ENCODE measurements around the gene DNAJB11. TPM values are rescaled to one million over a fixed set of nuclear protein-coding genes. Genes with fewer than 3 reads are reported as not detected.

The DNAJB11 gene
- polyA plus RNA-seq, 3 donors = 23.6 to 44.9 (median 40.7) TPM

DNA sequence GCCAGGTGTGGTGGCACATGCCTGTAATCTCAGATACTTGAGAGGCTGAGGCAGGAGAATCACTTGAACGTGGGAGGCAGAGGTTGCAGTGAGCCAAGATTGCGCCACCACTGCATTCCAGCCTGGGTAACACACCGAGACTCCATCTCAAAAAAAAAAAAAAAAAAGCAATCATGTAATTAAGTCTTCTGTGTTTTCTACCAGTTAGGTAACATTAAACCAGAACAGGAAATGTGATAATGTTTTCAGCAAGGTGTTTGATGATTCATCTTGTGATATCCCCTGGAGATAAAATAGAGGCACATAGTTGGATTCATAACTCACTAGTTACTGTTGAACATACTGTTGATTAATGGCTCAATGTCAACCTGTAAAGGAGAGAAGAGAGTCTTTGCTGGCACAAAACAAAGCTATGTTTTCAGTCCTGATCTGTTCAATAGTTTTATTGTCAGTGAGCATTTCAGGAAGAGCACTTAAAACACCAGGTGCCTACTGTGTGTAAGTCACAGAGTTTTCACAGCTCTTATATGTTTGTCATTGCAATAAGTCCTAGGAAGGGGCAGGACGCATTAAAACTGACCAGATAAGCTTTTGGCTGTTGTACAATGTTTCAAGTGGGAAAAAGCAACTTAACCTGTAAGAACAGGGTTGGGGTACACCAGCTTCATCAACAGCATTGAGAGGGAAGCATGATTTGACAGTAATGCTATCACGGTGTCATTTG is 19.5 kb downstream of the DNAJB11 start:
- 50 to 66% (median 57%) methylated on average over 5 of the region's 5 CpGs for WGBS, 3 donors
- no peak overlapping the region for H3K27ac ChIP-seq (ENCODE audit: low read depth, low read length)

DNA sequence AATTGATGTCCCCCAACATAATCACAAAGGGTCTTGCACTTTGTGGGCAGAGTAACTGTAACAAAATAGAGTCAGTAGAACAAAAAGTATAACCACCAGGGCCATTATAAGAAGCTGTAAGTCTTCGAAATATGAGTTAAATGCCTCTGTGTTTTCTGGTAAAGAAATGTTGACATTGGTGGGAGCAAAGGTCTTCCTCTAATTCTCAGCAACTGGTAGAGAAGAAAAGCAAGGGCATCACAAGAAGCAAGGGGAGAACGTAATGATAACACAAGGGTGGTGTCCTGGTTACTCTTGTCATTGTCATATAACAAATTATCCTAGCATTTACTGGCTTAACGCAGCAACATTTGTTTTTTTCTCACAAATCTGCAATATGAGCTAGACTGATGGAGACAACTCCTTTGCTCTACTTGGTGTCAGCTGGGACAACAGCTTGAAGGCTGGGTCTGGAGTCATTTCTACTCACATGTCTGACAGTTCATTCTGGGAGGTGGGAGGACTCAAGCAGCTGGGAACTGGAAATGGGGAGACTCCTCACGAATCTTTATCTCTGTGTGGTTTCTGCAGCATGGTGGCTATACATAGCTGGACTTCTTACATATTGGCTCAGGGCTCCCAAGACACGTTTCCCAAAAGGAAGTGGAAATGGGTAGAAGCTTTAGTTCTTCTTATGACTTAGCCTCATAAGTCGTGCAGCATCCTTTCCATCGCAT is 20.2 kb downstream of the DNAJB11 start:
- no peak overlapping the region for H3K27ac ChIP-seq (ENCODE audit: low read depth, low read length)
- WGBS, 3 donors = 72 to 84% (median 75%) methylated on average over 7 of the region's 7 CpGs

DNA sequence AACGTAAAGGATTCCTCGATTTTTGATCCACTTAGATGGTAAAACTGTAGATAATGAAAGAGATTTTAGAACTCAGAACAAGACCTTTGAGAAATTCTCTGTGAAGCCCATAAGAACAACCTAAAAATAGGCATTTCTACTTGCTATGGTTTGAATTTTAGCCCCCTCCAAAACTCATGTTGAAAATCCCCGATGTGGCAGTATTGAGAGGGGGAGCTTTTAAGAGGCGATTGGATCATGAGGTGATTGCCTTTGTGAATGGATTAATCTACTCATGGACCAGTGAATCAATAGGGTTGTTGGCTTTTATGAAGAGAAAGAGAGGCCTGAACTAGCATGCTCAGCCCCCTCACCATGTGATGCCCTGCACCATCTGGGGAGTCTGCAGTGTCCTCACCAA is 22.2 kb downstream of the DNAJB11 start:
- H3K27ac ChIP-seq (ENCODE audit: low read depth, low read length) = no peak overlapping the region
- 92 to 94% (median 93%) methylated on average over 4 of the region's 4 CpGs for WGBS, 3 donors

DNA sequence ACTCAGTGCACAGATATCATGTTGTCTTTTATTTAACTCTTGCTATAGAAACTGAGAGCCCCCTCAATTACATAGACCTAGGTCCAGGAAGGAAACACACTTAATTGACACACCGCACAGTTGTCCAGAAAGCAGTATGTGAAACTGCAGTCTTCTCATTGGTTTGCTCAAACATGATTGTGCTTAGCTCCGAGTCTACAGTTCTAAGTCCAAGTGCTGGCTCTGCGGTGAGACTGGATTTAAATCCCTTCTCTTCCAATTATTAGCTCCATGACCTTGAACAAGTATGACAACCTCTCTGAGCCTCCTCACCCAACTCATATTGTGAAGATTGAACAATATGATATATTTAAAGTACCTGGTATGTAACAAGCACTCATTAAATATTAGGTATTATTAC is 23.3 kb downstream of the DNAJB11 start:
- no peak overlapping the region for H3K27ac ChIP-seq (ENCODE audit: low read depth, low read length)
- 52 to 93% (median 88%) methylated on average over 3 of the region's 3 CpGs for WGBS, 3 donors

DNA sequence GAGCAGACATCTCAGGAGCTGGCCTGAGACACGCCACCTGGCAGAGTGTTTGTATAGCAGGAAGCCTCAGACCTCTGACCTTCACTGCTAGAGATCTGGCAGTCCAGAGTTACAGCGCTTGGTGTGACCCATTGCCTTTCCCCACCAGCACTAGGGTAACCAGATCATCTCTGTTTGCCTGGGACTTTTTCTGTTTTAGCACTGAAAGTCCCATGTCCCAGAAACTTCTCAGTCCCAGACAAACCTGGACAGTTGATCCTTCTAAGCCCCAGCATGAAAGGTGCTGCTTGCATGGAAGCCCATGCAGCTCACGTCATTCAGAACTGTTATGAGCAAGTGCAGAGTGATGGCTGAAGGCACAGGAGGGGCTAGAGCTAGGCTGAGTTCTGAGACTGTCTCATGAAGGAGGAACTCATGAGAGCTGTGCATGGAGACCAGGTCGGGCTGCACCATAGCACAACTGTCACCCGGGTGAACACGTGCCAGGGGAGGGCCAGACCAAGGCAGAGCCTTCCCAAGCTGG is 24.1 kb downstream of the DNAJB11 start:
- H3K27ac ChIP-seq (ENCODE audit: low read depth, low read length) = no peak overlapping the region
- 62 to 73% (median 72%) methylated on average over 6 of the region's 6 CpGs for WGBS, 3 donors

DNA sequence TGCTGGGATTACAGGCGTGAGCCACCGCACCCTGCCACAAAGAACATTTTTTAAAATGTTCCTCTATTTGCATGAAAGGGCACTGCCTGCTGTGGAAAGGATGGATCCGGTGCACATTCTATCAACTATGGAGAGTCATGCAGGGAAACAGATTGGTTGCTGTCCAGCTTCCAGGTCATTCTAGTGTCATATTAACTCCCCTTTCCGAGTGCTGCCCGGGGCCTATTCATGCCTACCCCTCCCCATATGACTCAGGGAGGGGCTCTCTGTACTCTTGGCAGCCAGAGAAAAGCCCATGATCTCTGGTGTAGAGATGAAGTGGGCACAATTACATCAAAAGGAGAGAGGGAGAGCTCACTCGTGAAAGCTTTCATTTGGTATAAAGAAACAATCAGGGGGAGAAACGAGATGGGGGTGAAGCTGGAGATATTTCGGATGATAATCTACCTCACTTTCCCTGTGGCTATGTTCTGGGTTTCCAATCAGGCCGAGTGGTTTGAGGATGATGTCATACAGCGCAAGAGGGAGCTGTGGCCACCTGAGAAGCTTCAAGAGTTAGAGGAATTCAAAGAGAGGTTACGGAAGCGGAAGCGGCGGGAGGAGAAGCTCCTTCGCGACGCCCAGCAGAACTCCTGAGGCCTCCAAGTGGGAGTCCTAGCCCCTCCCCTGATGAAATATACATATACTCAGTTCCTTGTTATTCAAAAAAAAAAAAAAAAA is 26.2 kb downstream of the DNAJB11 start:
- H3K27ac ChIP-seq (ENCODE audit: low read depth, low read length) = no peak overlapping the region
- WGBS, 3 donors = 61 to 78% (median 63%) methylated on average over 17 of the region's 17 CpGs

DNA sequence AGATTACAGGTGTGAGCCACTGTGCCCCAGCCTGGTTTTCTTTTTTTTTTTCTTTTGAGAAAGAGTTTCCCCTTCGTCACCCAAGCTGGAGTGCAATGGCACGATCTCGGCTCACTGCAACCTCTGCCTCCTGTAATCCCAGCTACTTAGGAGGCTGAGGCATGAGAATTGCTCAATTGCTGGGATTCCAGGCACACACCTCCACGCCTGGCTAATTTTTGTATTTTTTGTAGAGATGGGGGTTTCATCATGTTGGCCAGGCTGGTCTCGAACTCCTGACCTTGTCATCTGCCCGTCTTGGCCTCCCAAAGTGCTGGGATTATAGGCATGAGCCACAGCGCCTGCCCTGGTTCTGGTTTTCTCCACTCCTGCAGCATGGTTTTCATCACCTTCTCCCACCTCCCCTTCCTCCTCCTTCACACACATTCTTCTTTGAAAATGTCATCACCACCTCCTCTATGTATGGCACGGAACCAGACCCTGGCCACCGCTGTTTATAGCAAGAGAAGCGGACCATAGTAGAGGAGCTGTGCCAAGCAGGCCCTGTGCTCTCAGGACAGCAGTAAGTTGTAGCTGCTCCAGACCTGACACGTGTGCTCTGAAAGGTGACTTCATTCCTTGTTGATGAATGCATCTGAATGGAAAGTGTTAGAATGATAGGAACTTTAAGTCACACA is 27.7 kb downstream of the DNAJB11 start:
- 80 to 87% (median 81%) methylated on average over 11 of the region's 11 CpGs for WGBS, 3 donors
- H3K27ac ChIP-seq (ENCODE audit: low read depth, low read length) = no peak overlapping the region

DNA sequence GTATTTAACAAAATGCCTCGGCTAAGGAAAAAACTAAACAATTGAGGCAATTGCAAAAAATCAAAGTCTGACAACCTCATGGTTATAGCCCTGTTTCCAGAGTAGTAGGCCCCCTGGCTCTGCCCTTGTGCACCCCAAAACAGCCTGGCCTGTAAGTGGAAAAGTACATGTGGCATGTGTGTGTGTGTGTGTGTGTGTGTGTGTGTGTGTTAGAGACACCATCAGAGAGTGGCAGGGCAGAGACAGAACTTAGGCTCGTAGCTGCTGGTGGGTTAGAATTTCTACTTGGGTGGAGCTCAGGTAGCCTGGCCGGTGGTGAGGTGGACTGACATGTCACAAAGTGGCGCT is 28.2 kb downstream of the DNAJB11 start:
- 91 to 96% (median 91%) methylated on average over 4 of the region's 4 CpGs for WGBS, 3 donors
- H3K27ac ChIP-seq (ENCODE audit: low read depth, low read length) = no peak overlapping the region

DNA sequence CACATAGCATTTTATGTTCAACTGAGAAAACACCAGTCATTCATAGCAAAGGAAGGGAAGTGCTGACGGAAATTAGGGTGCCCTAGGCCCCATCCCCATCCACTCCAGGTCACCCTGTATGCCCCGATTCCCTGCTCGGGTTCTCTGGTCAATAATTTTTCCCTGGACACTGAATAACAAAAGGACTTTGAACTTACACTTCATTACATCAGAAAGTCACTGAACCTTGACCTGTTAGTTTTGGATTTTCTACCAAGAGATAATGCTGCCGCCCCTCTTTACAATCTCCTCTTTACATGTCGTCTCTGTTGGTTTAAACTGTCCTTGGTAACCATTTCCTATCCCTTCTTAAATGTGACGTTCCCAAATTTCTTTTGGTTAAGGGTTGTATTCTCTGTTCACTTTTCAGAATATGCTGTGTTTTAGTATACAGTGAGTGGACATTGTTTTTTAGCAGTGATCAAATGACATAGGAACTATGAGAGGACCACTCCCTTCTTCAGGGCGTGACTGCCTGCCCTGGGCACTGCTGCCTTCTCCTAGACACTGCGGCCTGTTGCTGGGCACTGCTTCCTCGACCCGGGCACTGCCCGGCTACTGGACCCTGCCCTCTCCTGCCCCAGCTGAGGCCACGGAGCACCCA is 28.7 kb downstream of the DNAJB11 start:
- no peak overlapping the region for H3K27ac ChIP-seq (ENCODE audit: low read depth, low read length)
- 66 to 80% (median 76%) methylated on average over 12 of the region's 12 CpGs for WGBS, 3 donors

DNA sequence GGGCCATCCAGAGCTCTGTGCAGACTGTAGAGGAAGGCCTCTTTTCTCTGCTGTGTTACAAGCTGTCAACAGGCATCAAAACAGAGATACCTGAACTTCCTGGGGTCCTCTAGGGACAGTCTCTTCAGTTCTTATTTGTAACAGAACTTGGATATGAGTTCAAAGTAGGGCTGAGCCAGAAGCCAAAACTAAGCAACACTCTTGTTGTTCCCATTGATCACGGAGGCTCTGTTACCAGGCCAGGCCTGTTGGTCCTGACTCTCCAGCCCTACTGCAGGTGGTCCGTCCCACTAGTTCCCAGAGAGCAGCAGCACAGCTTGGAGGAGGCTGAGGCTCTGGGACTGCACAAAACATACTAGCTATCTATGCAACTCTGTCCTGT is 29.3 kb downstream of the DNAJB11 start:
- WGBS, 3 donors = 88 to 97% (median 89%) methylated on average over 2 of the region's 2 CpGs
- H3K27ac ChIP-seq (ENCODE audit: low read depth, low read length) = no peak overlapping the region

DNA sequence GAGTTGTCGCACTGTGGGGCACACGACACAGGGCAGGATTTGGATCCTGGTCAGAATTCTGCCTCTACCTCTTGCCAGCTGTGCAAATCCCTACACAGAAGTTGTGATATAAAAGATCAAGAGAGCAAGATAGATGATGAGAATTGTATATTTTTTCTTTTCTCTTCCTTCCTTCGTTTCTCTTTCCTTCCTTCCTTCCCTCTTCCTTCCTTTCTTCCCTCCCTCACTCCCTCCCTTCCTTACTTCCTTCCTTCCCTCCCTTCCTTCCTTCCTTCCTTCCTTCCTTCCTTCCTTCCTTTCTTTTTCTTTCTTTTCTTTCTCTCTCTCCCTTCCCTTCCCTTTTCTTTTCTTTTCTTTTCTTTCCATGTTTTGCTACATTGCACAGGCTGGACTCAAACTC is 30.4 kb downstream of the DNAJB11 start:
- WGBS, 3 donors = 55 to 71% (median 66%) methylated on average over 3 of the region's 3 CpGs
- H3K27ac ChIP-seq (ENCODE audit: low read depth, low read length) = no peak overlapping the region

DNA sequence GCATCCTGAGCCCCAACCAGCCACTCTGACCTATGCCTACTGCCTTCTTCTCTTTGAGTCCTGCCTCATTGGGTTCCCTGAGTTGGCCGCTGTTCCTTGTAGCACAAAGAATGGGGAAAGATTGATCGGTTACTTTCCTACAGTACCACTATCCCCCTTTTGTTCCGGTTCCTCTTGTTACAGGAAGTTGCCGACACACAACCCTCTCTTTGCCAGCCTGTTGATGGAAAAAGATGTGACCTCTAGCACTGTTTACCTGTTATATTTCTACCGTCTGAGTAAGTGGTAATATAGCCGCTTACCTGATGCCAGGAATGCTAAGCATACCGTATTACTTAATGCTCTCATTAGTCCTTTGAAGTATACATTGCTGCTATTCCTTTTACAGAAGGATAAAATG is 32.6 kb downstream of the DNAJB11 start:
- WGBS, 3 donors = 71 to 84% (median 77%) methylated on average over 7 of the region's 7 CpGs
- no peak overlapping the region for H3K27ac ChIP-seq (ENCODE audit: low read depth, low read length)

DNA sequence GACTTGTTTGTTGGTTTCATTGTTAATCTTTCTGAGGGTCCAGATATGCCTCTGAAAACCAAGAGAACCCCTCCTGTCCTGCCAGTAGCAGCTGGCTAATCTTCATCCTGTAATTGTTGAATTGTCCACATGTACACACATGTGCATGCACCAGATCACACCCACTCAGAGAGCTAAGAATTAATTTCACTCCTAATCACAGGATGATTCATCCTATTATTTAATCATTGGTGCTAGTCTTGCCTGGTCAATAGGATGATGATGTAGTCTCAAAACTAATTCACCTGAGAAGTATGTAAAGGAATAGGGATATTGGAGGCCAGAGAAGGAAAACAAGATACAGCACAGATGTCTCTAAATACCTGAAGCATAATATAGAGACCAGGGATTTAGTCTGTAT is 34.6 kb downstream of the DNAJB11 start:
- no peak overlapping the region for H3K27ac ChIP-seq (ENCODE audit: low read depth, low read length)

DNA sequence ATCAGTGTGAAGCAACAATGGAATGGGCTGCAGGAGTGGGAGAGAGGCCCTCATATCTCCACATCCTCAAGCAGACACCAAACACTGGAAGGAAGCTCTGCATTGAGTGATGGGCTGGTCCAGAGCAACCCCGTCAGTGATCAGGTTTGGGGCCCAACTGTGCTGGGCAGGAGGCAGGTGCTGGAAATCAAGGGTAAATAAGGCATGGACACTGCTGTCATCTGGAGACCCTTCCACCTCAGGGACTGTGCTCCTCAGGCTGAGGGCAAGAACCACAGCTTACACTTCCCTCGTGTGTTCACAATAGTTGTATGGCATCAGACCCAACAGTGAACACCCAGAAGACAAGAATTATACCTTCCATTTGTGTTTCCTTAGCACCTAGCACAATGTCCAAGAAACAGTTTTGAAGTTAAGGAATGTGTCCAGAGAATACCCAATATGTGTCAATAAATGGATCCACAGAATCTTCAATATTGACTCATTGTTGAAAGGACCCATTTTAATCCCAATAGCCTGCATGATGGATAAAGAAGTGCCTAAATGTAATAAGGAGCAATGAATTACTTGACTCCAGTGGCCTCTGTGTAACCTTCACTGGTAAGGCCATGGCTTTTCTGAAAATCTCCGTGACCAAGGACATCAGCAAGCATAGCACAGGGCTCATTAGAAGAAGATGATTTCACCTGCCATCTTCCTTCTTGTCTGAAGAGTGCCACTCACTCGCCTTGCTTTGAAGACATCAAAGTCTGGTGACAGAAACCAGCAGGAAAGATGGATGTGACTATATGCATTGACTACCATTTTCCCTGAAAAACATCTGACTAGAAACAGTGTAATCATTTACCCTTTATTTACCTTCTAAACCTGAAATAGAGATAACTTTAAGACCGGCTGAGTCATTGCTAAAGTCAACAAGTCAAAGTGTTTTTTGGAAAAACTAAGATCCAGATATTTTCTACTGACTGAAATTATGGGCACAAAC is 35.3 kb downstream of the DNAJB11 start:
- no peak overlapping the region for H3K27ac ChIP-seq (ENCODE audit: low read depth, low read length)
- WGBS, 3 donors = 66 to 85% (median 80%) methylated on average over 5 of the region's 5 CpGs

DNA sequence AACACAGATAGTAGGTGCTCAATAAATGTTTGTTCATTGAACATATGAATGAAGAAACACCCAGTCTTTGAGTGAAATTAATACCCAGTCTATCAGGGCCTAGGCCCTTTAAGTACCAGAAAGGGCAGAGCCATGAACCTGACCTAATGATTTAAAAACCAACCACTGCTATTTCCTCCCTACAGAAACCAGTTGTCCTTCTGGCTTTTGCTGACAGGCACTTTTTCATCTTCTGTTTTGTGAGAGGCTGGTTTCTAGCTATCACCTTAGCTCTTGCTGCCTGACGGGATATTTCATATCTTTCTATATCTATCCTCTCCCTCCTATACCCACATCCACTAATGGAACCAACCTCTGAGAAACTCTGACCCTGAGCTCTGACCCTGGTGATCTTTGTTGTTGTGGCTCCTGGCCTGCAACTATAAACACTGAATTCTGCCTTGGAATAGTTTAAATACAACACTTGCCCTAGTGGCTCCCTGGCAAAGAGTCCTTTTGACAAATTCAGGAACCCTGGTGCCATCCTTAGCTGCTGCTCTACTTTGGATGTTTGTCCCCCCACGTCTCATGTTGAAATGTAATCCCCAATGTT is 38.2 kb downstream of the DNAJB11 start:
- H3K27ac ChIP-seq (ENCODE audit: low read depth, low read length) = no peak overlapping the region
- WGBS, 3 donors = 81 to 87% (median 83%) methylated on average over 2 of the region's 2 CpGs

DNA sequence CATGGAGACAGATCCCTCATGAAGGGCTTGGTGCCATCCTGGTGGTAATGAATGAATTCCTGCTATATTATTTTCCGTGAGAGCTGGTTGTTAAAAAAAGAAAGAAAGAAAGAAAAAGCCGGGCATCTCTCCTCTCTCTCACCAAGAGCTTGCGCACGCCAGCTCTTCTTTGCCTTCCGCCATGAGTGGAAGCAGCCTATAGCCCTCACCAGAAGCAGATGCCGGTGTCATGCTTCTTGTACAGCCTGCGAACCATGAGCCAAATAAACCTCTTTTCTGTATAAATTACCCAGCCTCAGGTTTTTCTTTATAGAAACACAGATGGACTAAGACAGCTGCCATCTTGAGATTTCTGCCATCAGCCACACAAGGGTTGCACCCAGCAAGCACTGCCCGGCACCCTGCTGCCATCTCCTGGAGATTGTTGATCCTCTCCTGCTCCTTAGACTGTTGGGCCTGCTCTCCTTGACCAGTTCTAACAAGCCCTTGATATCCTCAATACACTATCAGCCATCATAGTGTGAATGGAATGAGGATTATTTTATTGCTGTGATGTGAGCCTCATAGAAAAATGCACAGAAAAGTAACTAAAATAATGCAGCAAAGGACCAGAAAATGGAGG is 38.8 kb downstream of the DNAJB11 start:
- WGBS, 3 donors = 91 to 93% (median 92%) methylated on average over 8 of the region's 8 CpGs
- no peak overlapping the region for H3K27ac ChIP-seq (ENCODE audit: low read depth, low read length)

DNA sequence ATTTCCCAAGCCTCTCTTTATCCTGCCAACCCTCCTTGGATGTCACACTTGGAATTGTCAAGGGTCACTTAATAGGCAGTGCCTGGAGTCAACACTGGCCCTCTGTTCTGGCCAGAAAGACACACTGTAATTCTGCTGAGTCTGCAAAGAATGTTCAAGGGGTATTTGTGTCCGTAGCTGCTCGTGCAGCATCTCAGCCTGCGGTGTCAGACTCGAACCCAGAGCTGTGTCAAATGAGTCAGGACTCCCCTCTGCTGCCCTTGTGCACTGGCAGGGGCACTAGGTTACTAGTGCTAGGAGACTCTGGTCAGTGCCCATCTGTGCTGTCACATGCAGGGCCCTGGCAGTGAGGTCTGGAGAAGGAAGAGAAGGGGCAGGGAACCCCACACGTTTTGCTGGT is 41.5 kb downstream of the DNAJB11 start:
- 68 to 77% (median 68%) methylated on average over 5 of the region's 5 CpGs for WGBS, 3 donors
- no peak overlapping the region for H3K27ac ChIP-seq (ENCODE audit: low read depth, low read length)

All from adipose tissue (tissue), 3 donors.